GM19324 (cell line): Measurements from ENCODE around the gene GNG7.
"Not testable (repeated sequence)": the region's sequence is repeated elsewhere in the genome, so short reads cannot be mapped to it uniquely, and the experiment has no call there.

ENCODE experiments used
- ATAC-seq: cut with Tn5 transposase; IDR thresholded peaks from one replicate; pipeline ENCODE4 v1.9.1; 2021; ENCODE audit warnings: mild to moderate bottlenecking, moderate library complexity; ENCODE audit not compliant: unreplicated experiment, low FRiP score

The GNG7 gene

DNA sequence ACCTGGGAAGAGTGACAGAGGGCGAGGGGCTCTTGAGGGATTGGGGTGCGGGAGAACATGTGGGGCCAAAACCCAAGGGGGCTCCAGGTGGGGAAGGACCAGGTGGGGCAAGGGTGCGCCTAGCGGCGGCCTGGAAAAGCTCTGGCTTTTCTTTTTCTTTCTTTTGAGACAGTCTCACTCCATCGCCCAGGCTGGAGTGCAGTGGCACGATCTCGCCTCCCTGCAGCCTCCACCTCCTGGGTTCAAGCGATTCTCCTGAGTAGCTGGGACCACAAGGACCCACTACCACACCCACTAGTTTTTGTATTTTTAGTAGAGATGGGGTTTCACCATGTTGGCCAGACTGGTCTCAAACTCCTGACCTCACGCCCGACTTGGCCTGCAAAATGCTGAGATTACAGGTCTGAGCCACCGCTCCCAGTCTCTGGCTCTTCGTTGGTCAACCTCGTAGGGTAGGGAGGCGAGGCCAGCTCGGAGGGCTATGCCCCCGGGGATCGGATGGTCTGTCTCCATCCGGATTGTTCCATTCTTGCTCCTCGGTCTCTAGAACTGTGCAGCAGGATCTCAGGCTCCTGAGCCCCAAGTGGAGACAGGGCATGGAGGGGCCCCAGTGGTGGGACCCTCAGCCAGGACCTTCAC, 222.8 kb downstream of the GNG7 start:
- no peak for ATAC-seq

DNA sequence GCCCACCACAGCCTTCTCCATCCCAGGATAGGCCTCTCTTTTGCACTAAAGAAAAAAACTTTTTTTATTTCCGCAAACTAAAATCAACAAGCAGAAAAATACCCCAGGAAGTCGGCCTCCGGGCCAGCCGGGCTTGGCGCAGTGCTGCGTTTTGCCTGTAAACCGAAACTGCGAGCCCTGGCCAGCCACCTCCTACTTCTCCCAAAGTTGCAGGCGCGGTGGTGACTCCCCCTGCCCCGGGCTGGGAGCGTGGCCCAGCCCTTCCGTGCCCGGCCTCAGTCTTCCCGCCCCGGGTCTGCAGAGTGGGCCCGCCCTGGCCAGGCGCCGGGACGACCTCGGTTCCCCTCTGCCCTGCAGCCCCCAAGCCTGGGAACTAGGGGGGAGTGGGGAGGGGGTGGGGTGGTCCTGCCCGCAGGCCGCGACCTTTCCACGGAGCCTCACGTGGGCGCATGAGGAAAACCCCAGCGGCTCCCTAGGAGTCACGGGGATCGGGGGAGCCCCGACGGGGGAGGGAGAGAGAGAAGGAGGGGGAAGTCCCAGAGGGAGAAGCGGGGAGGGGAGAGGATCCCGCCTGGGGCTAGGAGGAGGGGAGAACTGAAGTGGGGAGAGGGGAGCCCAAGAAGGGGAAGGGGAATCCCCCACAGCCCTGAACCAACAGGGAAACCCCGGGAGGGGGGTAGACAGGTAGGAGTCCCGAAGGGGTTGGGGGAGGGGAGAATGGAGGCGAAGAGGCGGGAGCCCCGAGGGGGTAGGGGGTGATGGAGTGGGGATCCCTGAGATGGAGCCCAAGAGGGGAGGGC, 223.5 kb downstream of the GNG7 start:
- ATAC-seq = no peak

DNA sequence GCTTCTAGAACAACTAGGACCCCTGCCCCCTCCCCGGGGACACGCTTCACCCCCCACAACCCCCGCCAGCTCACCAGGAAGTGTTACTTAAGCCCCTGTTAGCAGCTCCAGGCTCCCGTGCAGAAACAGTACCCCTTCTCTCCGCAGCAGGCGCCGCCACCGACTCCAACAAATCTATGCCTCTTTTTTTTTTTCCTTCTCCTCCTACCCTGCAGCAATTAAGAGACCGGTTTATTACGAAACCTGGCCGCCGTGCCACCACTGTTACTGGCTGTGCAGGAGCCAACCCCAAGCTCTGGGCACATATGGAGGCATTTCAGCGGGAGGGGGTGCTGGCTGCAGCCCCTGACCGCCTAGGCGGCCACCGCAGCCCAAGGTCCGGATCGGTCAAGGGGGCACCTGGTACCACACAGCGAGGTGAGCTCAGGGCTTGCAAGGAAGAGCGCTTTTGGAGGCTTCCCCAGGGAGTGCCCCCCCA, 224.2 kb downstream of the GNG7 start:
- ATAC-seq = no peak

DNA sequence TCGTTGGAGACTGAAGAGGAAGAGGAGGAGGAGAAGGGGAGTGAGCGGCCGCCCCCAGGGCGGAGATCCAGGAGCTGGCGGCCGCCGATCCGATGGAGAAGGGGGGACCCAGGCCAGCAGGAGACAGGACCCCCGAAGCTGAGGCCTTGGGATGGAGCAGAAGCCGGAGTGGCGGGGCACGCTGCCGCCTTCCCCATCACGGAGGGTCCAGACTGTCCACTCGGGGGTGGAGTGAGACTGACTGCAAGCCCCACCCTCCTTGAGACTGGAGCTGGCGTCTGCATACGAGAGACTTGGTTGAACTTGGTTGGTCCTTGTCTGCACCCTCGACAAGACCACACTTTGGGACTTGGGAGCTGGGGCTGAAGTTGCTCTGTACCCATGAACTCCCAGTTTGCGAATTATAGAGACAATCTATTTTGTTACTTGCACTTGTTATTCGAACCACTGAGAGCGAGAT, 224.7 kb downstream of the GNG7 start:
- ATAC-seq = no peak

DNA sequence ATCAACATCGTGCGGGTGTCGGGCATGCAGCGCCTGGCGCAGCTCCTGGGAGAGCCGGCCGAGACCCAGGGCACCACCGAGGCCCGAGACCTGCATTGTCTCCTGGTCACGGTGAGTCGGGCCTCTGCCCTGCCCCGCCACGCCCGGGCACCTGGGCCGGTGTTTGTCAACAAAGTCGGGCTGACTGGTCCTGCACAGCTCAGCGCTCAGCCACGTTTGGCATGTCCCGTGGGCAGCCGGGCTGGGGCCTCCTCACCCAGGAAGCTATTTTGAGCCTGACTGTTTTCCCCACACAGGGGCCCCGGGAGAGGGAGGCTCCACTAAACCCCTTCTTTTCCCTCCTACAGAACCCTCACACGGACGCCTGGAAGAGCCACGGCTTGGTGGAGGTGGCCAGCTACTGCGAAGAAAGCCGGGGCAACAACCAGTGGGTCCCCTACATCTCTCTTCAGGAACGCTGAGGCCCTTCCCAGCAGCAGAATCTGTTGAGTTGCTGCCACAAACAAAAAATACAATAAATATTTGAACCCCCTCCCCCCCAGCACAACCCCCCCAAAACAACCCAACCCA, 225.3 kb downstream of the GNG7 start:
- ATAC-seq = no peak

DNA sequence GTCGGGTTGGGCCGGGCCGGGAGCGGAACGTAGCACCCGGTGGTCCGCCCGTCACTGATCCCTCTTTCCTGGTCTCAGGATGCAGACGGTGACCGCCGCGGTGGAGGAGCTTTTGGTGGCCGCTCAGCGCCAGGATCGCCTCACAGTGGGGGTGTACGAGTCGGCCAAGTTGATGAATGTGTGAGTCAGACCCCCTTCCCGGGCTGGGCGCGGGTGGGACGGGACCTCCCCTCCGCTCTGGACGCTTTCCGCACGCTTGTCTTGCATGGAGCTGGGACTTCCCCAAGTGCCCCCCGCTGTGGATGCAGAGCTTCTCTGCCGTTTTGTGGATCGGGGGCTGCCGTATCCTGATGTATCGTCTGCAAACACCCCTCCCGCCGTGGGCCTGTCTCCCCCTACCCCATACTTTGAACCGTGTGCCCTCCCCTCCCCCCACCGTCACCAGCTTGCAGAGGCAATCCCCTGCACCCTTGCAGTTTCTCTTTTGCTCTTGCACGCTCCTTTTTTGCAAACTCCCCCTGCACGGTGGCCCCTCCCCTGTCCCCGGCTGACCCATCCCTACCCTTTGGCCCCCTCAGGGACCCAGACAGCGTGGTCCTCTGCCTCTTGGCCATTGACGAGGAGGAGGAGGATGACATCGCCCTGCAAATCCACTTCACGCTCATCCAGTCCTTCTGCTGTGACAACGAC, 225.9 kb downstream of the GNG7 start:
- peak; percentile 11 for ATAC-seq

DNA sequence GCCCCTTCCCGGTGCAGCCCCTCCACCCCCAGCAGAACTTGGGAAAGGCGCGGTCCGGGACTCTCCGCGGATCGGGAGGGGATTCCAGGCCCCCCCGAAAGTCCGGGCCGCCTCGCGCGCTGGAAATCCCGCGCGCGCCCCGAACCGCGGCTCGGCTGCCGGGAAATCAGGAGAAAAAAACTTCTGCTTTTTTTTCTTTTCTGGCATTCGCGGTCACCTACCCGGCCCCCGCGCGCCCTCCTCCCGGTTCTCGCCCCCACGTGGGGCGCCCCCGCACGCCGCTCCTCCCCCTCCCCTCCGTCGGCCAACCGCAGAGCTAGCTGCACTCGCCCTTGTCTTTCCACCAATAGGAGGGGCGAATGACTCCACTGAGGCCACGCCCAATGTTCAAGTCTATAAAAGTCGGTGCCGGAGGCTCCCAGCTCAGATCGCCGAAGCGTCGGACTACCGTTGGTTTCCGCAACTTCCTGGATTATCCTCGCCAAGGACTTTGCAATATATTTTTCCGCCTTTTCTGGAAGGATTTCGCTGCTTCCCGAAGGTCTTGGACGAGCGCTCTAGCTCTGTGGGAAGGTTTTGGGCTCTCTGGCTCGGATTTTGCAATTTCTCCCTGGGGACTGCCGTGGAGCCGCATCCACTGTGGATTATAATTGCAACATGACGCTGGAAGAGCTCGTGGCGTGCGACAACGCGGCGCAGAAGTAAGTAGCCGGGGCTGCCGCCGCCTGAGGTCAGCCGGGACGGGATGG, 226.6 kb downstream of the GNG7 start, which contains the start of gene GADD45B:
Gene GADD45B (plus strand): TSS at position 426 of the 749 bp plus-strand sequence. CDS start 232 bp downstream, at position 658.
- peak; percentile 70 for ATAC-seq

DNA sequence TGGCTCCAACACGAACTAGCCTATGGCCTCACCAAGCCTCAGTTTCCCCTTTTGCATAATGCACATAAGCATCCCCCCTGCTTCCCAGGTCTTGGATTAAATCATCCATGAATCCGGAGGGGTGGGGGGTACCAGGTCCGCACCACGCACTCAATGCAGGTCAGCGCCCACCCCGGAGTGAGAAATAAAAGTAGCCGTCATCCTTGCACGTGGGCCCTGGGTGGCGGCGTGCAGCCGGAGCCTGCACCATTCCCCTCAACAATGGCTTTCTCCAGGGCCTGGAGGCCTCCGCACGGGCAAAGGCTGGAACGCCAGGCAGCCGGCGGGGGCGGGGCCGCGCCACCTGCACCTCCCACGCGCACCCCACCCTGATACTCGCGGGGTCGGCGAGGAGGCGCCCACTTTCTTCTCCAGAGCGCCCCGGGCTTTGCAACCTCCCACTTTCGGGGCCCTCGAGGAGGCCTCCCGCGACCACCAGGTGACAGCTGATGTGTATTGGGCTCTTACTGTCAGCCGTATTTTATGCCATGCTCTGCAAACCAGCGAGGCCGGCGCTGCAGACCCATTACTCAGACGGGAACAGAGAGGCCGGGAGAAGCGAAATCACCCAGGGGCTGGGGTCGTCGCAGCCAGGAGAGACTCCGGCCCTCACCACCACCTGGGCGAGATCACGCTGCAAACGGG, 227.3 kb downstream of the GNG7 start:
- peak; percentile 6 for ATAC-seq

DNA sequence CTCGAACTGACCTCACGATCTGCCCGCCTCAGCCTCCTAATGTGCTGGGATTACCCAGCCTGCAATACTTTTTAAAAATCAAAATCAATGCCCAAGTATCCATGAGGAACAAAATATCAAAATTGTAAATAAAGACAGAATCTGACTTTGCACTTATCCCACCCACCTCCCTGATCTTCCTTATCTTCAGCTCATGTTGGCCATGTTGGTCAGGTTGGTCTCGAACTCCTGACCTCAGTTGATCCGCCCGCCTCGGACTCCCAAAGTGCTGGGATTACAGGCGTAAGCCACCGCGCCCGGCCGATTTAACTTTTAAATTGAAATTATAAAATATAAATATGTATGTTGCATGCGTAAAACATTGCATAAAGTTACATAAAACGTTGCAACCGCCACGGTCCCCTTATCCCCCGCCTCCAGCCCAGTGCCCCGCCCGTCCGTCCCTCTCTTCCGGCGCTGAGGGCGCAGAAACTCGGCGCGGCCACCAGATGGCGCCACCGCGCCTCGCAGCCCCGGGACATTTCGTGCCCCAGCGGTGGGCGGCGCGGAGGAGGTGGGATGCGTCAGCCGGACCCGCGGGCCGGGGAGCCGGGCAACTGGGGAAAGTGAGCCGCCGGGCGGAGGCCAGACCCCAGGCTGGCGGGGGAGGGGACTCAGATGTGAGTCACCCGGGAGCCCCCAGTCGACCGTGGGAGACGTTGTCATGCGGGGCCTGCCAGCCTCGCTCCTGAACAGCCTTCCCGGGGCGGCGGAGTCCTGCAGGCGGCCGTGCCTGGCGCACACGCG, 228.1 kb downstream of the GNG7 start:
- peak; percentile 29 for ATAC-seq

DNA sequence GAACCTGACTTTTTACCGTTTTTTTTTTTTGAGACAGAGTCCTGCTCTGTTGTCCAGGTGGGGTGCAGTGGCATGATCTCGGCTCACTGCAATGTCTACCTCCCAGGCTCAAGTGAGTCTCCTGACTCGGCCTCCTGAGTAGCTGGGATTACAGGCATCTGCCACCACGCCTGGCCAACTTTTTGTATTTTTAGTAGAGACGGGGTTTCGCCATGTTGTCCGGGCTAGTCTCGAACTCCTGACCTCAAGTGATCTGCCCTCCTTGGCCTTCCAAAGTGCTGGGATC, 232.6 kb downstream of the GNG7 start:
- not testable (repeated sequence) for ATAC-seq

DNA sequence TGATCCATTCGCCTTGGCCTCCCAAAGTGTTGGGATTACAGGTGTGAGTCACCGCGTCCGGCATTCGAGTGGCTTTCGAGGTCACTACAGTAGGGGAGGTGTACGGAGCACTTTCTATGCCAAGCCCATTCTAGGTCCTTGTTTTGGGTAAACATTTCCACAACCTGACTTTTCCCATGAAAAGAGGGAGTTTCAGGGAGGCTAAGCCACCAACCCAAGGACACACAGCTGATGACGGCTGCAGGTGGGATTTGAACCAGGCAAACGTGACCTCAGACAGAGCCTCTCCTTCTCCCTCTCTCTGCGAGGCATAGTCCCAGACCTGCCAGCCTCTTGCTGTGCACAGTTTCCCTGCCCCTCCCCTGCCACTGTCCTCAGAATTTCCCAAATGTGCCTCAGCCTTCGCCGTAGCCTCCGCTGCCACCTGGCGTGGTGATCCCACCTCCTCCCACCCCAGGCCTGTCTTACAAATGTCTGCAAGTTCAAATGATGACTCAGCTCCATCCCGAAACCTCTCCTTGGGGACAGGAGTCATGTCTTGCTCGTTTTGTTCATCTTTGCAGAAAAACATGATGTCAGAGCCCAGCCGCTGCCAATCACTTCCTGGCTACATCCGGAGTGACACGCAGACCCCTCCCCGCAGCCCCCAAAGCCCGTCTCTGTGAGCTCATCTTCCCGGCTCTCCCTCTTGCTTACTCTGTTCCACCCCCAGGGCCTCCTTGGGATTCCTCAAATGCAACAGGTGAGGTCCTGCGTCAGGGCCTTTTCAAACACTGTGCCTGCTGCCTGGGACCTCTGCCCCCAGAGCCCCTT, 233.2 kb downstream of the GNG7 start:
- no peak for ATAC-seq

DNA sequence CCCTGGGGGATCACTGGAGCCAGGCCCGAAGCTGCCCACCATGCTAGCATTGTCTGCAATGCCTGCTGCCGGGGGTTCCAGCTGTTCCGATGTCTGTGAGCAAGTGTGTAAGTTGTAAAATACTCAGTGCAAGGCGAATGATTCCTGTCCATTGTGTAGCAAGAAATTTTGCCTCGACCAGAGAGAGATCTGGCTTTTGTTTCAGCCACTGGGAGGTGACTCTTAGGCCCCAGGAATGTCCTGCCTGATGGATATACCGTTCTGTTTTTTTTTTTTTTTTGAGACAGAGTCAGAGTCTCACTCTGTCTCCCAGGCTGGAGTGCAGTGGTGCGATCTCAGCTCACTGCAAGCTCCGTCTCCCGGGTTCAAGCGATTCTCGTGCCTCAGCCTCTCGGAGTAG, 233.9 kb downstream of the GNG7 start:
- ATAC-seq = no peak

DNA sequence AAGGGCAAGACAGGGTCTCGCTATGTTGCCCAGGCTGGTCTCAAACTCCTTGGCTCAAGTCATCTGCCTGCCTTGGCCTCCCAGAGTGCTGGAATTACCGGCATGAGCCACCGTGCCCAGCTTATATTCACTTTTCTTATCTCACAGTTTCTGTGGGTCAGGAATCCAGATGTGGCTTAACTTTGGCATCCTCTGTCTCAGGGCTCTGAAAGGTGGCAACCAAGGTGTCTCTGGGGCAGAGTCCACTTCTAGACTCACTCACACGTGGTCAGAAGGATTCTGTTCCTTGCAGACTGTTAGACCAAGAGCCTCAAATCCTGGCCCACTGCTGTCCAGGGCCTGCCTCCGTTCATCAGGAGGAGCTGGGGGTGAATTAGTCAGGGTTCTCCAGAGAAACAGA, 238.1 kb downstream of the GNG7 start:
- no peak for ATAC-seq

DNA sequence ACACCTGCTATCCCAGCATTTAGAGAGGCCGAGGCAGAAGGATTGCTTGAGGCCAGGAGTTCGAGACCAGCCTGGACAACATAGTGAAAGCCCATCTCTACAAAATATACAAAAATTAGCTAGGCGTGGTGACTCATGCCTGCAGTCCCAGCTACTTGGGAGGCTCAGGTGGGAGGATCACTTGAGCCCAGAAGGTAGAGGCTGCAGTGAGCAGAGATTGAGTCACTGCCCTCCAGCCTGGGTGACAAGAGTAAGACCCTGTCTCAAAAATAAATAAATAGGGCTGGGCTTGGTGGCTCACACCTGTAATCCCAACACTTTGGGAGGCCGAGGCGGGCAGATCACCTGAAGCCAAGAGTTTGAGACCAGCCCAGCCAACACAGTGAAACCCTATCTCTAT, 238.8 kb downstream of the GNG7 start:
- not testable (repeated sequence) for ATAC-seq

DNA sequence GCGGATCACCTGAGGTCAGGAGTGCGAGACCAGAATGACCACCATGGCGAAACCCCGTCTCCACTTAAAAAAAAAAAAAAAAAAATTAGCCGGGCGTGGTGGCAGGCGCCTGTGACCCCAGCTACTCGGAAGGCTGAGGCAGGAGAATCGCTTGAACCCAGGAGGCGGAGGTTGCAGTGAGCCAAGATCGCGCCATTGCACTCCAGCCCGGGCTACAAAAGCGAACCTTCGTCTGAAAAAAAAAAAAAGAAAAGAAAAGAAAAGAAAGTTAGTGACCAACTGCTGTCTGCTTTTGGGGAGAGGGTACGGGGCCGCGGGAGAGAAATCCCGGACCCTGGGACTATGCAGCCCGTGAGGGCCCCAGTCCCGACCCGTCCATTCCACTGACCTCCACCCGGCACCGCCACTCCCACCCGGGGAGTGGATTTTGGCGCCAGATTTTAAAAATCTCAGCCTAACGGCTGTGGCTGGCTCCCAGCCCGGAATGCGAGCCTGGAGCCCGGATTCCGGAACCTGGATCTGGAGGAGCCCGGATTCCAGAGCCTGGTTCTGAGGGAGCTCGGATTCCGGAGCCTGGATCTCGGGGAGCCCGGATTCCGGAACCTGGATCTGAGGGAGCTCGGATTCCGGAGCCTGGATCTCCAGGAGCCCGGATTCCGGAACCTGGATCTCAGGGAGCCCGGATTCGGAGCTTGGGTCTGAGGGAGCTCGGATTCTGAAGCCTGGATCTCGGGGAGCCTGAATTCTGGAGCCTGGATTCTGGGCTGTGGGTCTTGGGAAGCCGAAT, 239.7 kb downstream of the GNG7 start:
- ATAC-seq = no peak

DNA sequence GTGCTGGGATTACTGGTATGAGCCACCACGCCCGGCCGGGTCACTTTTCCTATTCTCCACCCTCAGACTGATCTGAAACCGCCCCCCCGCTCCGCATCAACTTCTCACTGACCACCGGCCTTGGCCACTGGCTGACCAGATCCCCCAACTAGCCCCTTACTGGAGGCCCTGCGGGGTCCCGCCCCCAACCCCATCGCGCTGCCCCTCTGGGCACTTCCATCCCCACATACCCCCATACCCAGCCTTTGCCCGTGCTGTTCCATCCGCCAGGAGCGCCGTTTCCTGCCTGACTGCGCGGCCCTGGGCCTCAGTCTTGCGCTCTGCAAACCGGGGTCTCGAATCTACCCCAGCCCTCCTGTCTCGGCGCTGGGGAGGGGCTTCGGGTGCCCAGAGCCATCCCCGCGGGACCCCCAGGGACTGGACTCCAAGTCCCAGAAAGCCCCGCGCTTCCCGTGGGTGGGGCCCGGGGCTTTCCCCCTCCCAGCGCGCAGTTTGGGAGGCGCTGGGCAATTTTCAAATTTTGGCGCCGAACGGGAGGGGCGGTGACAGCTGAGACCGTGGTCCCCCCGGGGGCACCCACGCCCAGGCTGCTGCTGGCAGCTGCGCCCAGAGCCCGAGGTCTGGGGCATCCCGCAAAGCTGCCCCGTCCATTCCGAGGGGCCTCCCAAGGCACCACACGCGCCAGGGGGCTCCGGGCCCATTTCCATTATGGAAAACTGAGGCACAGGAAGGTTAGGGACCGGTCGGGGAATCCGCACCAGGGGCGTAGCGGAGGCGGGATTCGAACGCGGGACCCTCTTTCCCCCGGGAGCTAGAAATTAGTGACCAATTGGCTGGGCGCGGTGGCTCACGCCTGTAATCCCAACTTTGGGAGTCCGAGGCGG, 240.5 kb downstream of the GNG7 start:
- ATAC-seq = peak; percentile 51
